OCI-LY7 (cell line): ENCODE measurements around the gene PAPSS1. TPM values are rescaled to one million over a fixed set of nuclear protein-coding genes. Genes with fewer than 3 reads are reported as not detected.

Source experiments
- BruUV-seq: library from RNA; stranded (reverse); fragments of 400-500 nt; replicated peaks from 2 replicates; lab custom pipeline; 2021; lab: Mats Ljungman, UMichigan
- CTCF ChIA-PET: fragments of 300-600 bp; sonication (Branson Sonifier 250); formaldehyde crosslinking; loops from one replicate; lab custom pipeline; 2022; ENCODE audit warnings: antibody characterized with exemption; ENCODE audit not compliant: unreplicated experiment; lab: Charles Lee
- POLR2A ChIA-PET: fragments of 300-600 bp; sonication (Branson Sonifier 250); formaldehyde crosslinking; loops from one replicate; lab custom pipeline; 2022; ENCODE audit warnings: antibody characterized with exemption; lab: Charles Lee
- DNase-seq: peaks from one replicate; pipeline ENCODE4 v3.0.0-alpha.2; 2015; ENCODE audit warnings: low spot score
- H2AFZ ChIP-seq: fragments of 200-600 bp; sonication (generic), shearing (Covaris generic); 2 replicates; pipeline ENCODE4 v1.6.1; 2014; ENCODE audit warnings: mild to moderate bottlenecking, antibody characterized with exemption, low read length, moderate library complexity
- H3K27ac ChIP-seq: fragments of 200-600 bp; sonication (generic); 2 replicates; pipeline ENCODE4 v1.5.1; 2014; ENCODE audit warnings: mixed run types, low read depth, mild to moderate bottlenecking, moderate library complexity, low read length, inconsistent platforms; ENCODE audit not compliant: poor library complexity, severe bottlenecking
- H3K36me3 ChIP-seq: fragments of 200-600 bp; sonication (generic); 2 replicates; pipeline ENCODE4 v1.6.1; 2014; ENCODE audit warnings: mild to moderate bottlenecking, antibody characterized with exemption, low read length, moderate library complexity, mixed read lengths; ENCODE audit not compliant: insufficient read depth
- H3K4me1 ChIP-seq: fragments of 200-600 bp; sonication (generic); 2 replicates; pipeline ENCODE4 v1.5.1; 2014; ENCODE audit warnings: mild to moderate bottlenecking, low read length; ENCODE audit not compliant: insufficient read depth, poor library complexity, severe bottlenecking
- H3K4me2 ChIP-seq: fragments of 200-600 bp; sonication (generic); 2 replicates; pipeline ENCODE4 v1.6.1; 2014; ENCODE audit warnings: mild to moderate bottlenecking, low read length
- H3K4me3 ChIP-seq: fragments of 200-600 bp; sonication (generic); 2 replicates; pipeline ENCODE4 v1.5.1; 2014; ENCODE audit warnings: mild to moderate bottlenecking, low read depth, low read length; ENCODE audit not compliant: poor library complexity, severe bottlenecking
- H3K79me2 ChIP-seq: fragments of 200-600 bp; sonication (generic); 2 replicates; pipeline ENCODE4 v1.6.1; 2016; ENCODE audit warnings: low read depth, mild to moderate bottlenecking, low read length, moderate library complexity, mixed read lengths; ENCODE audit not compliant: insufficient read depth
- H3K9me2 ChIP-seq: fragments of 200-600 bp; sonication (generic); 2 replicates; pipeline ENCODE4 v1.6.1; 2016; ENCODE audit warnings: mild to moderate bottlenecking, low read length, mixed read lengths; ENCODE audit not compliant: insufficient read depth
- H3K9me3 ChIP-seq: fragments of 200-600 bp; sonication (generic); 2 replicates; pipeline ENCODE4 v1.6.1; 2014; ENCODE audit warnings: mild to moderate bottlenecking, mixed run types, low read length, mixed read lengths
- H4K20me1 ChIP-seq: fragments of 200-600 bp; sonication (generic); 2 replicates; pipeline ENCODE4 v1.6.1; 2014; ENCODE audit warnings: mild to moderate bottlenecking, antibody characterized with exemption, low read length, moderate library complexity, mixed read lengths; ENCODE audit not compliant: insufficient read depth
- EZH2phosphoT487 ChIP-seq: fragments of 200-600 bp; sonication (generic); IDR thresholded peaks from 2 replicates; pipeline ENCODE4 v1.6.1; 2018; ENCODE audit warnings: low read depth, borderline replicate concordance, mild to moderate bottlenecking, mixed run types, antibody characterized with exemption, low read length, moderate library complexity, mixed read lengths
- intact Hi-C: fragments of 100-400 bp; cut with micrococcal nuclease; formaldehyde crosslinking; loops from one replicate; pipeline ENCODE4 v1.10.0; 2022; ENCODE audit not compliant: unreplicated experiment
- total RNA-seq, 2 experiments: library from RNA; depleted of rRNA in 1 of 2; stranded (reverse); fragments of >200 nt in 1 of 2; shearing (Covaris generic) in 1 of 2; gene quantifications; 2 replicates each; pipeline ENCODE4 v1.2.3, GENCODE V29; 2014 to 2022
- TF ChIP-seq, protein P1 (sequence below): fragments of 200-600 bp; sonication (generic); conservative IDR thresholded peaks from 2 replicates; pipeline ENCODE4 v1.5.1; 2014; ENCODE audit warnings: mild to moderate bottlenecking, antibody characterized with exemption, low read length, moderate library complexity, mixed read lengths

PAPSS1 gene
- total RNA-seq, 2 experiments from 2014 or later = 62.0 to 118 TPM

DNA sequence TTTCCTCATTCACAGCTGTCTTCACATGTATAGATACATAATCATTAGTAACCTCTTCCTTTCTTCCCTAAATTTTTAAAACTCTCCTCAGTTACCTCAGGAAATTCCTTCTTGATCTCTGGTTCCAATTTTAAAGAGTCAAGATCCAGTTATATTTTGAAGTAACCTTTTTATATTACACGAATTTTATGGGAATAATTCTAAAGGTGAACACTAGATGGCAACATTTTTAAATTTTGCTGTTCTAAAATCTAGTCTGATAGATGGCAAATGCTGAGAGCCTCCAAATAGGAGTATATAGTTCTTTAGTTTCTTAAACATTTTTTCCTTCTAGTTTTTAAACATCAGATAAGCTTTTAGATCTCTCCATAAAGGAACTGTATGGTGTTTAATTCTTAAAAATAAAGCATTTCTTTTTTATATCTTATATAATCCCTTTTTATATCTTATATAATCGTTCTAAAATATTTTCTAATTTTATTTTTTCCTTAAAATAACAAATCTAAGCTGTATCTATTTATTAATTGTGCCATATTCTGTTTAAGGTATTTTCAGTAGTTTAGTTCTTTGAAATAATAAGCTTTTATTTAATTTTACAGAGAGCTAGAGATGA lies 37.9 kb upstream of the PAPSS1 start:
- intact Hi-C loops = loop anchor here (1.0 to 5.0 kb wide), 2 partner anchors 155 to 814 kb away; no protein-coding TSS in a partner anchor
- no peaks in the 10 kb centered on the region for H3K9me3 ChIP-seq
- H4K20me1 ChIP-seq = no peaks in the 10 kb centered on the region
- no peaks in the 10 kb centered on the region for H3K4me1 ChIP-seq
- H3K4me2 ChIP-seq = no peak overlapping the region
- H3K9me2 ChIP-seq = no peaks in the 10 kb centered on the region
- no peak for TF ChIP-seq EZH2phosphoT487
- TF ChIP-seq, protein P1, sequence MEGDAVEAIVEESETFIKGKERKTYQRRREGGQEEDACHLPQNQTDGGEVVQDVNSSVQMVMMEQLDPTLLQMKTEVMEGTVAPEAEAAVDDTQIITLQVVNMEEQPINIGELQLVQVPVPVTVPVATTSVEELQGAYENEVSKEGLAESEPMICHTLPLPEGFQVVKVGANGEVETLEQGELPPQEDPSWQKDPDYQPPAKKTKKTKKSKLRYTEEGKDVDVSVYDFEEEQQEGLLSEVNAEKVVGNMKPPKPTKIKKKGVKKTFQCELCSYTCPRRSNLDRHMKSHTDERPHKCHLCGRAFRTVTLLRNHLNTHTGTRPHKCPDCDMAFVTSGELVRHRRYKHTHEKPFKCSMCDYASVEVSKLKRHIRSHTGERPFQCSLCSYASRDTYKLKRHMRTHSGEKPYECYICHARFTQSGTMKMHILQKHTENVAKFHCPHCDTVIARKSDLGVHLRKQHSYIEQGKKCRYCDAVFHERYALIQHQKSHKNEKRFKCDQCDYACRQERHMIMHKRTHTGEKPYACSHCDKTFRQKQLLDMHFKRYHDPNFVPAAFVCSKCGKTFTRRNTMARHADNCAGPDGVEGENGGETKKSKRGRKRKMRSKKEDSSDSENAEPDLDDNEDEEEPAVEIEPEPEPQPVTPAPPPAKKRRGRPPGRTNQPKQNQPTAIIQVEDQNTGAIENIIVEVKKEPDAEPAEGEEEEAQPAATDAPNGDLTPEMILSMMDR = peak; percentile 87
- ChIA-PET POLR2A (interaction anchor here (0.6 to 1.3 kb wide), 3 partner anchors 9 to 1460 kb away, joined by 3 to 5 read pairs (median 3); no protein-coding TSS in a partner anchor), CTCF (no interaction called here)
- H3K79me2 ChIP-seq = no peaks in the 10 kb centered on the region
- H2AFZ ChIP-seq = no peak overlapping the region
- DNase-seq = peak; percentile 48
- H3K4me3 ChIP-seq = no peak overlapping the region
- no peak overlapping the region for H3K27ac ChIP-seq
- H3K36me3 ChIP-seq = no peaks in the 10 kb centered on the region
- BruUV-seq = no TSS peak

DNA sequence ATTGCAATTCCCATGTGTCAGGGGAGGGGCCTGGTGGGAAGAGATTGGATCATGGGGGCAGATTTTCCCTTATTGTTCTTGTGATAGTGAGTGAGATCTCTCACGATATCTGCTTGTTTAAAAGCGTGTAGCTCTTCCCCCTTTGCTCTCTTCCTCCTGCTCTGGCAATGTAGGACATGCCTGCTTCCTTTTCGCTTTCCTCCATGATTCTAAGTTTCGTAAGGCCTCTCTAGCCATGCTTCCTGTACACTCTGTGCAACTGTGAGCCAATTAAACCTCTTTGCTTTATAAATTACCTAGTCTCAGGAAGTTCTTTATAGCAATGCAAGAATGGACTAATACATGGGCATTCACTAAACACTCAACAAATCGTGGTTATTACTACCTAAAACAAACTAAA lies 37.2 kb upstream of the PAPSS1 start:
- CTCF ChIA-PET = no interaction called here

More for the DNA sequence above, 37.2 kb upstream of the PAPSS1 start:
- POLR2A ChIA-PET = no interaction called here
- Histone ChIP-seq H3K79me2 (no peaks in the 10 kb centered on the region), H3K36me3 (no peaks in the 10 kb centered on the region), H4K20me1 (no peaks in the 10 kb centered on the region), H3K27ac (no peak overlapping the region), H3K9me3 (no peaks in the 10 kb centered on the region), H2AFZ (no peak overlapping the region), H3K4me3 (no peak overlapping the region), H3K4me1 (no peaks in the 10 kb centered on the region), H3K4me2 (no peak overlapping the region), H3K9me2 (no peaks in the 10 kb centered on the region)
- BruUV-seq = no TSS peak
- TF ChIP-seq, protein P1 = no peak
- no peak for TF ChIP-seq EZH2phosphoT487
- intact Hi-C loops = loop anchor here (5.0 kb wide), 1 partner anchor 815 kb away; no protein-coding TSS in a partner anchor
- DNase-seq = no peak
